ENCODE measurements around the gene DPYD.

The DPYD gene

GRCh38 chr1:97190326-97190725 is 730.5 kb downstream of the DPYD start:
- DNase-seq (ENCODE audit: low read depth), result peak; percentile 66
- no peak for TF ChIP-seq CTCF (conservative IDR thresholded peaks at IDR 0.05; ENCODE audit: low read depth, low read length)
- no peak overlapping the region for H3K4me3 ChIP-seq (ENCODE audit: low read length)

DNA sequence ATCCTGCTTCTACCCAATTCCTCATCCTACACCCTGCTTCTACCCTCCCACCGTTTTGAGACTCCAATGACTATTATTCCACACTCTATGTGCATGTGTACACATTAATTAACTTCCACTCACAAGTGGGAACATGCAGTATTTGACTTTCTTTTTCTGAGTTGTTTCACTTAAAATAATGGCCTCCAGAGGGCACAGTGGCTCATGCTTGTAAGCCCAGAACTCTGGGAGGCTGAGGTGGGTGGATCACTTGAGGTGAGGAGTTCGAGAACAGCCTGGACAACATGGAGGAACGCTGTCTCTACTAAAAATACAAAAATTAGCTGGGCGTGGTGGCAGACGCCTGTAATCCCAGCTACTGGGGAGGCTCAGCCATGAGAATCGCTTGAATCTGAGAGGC is 734.5 kb downstream of the DPYD start:
- DNase-seq (ENCODE audit: low read depth), result no peak
- no peak overlapping the region for H3K4me3 ChIP-seq (ENCODE audit: low read length)

GRCh38 chr1:97174039-97174704 is 746.7 kb downstream of the DPYD start:
- no peak for TF ChIP-seq CTCF (conservative IDR thresholded peaks at IDR 0.05; ENCODE audit: low read depth, low read length)
- DNase-seq (ENCODE audit: low read depth), result no peak
- no peak overlapping the region for H3K4me3 ChIP-seq (ENCODE audit: low read length)

More for the DNA sequence above, 734.5 kb downstream of the DPYD start:
- peak; percentile 23 for TF ChIP-seq CTCF (conservative IDR thresholded peaks at IDR 0.05; ENCODE audit: low read depth, low read length)

DNA sequence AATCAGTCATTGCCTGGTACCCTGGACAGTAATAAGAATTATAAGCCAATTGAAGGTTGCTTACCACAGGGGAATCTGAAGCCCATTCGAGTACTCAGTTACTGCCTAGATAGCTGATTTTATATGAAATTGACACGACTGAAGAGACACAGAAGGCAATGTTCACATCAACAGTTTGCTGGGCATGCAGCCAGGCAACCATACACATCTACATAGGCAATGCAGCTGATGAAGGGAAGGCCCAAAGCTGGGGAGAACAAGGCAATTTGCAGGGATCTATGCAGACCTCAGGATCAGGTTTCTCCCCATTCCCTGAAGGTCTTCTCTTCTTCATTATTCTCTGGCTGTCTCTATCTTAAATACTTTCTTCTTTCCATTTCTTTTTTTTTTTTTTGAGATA is 750.5 kb downstream of the DPYD start:
- no peak for TF ChIP-seq CTCF (conservative IDR thresholded peaks at IDR 0.05; ENCODE audit: low read depth, low read length)
- H3K4me3 ChIP-seq (ENCODE audit: low read length), result no peak overlapping the region
- no peak for DNase-seq (ENCODE audit: low read depth)

DNA sequence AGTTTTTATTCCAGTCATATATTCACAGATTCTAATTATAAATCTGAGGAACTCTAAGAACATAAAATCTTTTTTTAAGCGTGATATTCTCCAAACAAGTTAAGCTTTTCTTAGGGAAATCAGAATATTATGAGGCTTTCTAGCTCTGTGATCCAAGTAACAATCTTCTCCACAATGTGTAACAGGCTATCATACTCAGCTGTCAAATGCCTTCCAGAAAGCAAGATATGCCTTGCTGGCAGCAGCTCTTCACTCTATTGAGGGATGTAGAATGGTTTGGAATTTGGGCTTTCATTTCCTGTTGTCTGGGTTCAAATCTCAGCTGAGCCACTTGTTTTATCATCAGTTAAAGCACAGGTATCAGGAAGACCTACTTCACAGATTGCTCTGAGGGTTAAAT is 752.8 kb downstream of the DPYD start:
- TF ChIP-seq CTCF (conservative IDR thresholded peaks at IDR 0.05; ENCODE audit: low read depth, low read length), result no peak
- H3K4me3 ChIP-seq (ENCODE audit: low read length), result no peak overlapping the region
- DNase-seq (ENCODE audit: low read depth), result no peak

GRCh38 chr1:97167246-97167645 is 753.6 kb downstream of the DPYD start:
- no peak for TF ChIP-seq CTCF (conservative IDR thresholded peaks at IDR 0.05; ENCODE audit: low read depth, low read length)
- no peak overlapping the region for H3K4me3 ChIP-seq (ENCODE audit: low read length)
- DNase-seq (ENCODE audit: low read depth), result no peak

DNA sequence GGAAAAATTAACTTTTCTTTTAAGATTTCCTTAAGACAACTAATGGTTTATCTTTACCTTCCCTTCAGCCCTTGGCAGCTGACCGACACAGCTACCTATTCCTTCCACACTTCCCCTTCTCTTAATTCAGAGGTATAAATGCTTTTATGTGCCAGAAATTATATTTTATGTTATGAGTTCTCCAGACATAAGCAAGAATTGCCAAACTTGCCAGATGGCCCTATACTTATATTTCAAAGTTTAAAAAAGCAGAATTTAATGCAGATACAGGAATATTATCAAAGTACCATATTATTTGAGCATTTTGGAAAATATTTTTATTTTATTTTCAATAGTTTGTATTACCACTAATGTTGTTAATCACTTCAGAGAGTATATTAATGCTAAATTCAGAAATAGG is 754.2 kb downstream of the DPYD start:
- no peak overlapping the region for H3K4me3 ChIP-seq (ENCODE audit: low read length)
- TF ChIP-seq CTCF (conservative IDR thresholded peaks at IDR 0.05; ENCODE audit: low read depth, low read length), result no peak
- DNase-seq (ENCODE audit: low read depth), result no peak

All from retinal pigment epithelial cell (primary cell).